Spinal cord (tissue), 10 donors: ENCODE measurements around the gene RNF5. TPM values are rescaled to one million over a fixed set of nuclear protein-coding genes. Genes with fewer than 3 reads are reported as not detected.

ENCODE experiments used
- DNase-seq, 6 donors: peaks; one replicate each; pipeline versions ENCODE4 v3.0.0 to v3.0.0-alpha.2; 2013 to 2015; ENCODE audit warnings: low spot score in 6 of 6, low read depth in 4 of 6
- H3K27ac ChIP-seq: one replicate; pipeline ENCODE4 v1.5.1; 2013; ENCODE audit warnings: low read depth, low read length, control low read depth
- H3K27me3 ChIP-seq: one replicate; pipeline ENCODE4 v1.6.1; 2013; ENCODE audit warnings: low read length; ENCODE audit not compliant: control insufficient read depth, insufficient read depth
- H3K36me3 ChIP-seq: one replicate; pipeline ENCODE4 v1.6.1; 2013; ENCODE audit warnings: low read length; ENCODE audit not compliant: control insufficient read depth, insufficient read depth
- H3K4me1 ChIP-seq: one replicate; pipeline ENCODE4 v1.6.1; 2013; ENCODE audit warnings: low read length; ENCODE audit not compliant: control insufficient read depth, insufficient read depth
- H3K4me3 ChIP-seq: one replicate; pipeline ENCODE4 v1.5.1; 2013; ENCODE audit warnings: low read depth, low read length, control low read depth
- H3K9me3 ChIP-seq: one replicate; pipeline ENCODE4 v1.6.1; 2013; ENCODE audit warnings: low read length; ENCODE audit not compliant: control insufficient read depth, insufficient read depth
- WGBS: methylation state at CpG from one replicate; pipeline ENCODE4 v1.1.5; 2013; ENCODE audit warnings: missing lambda C conversion rate; ENCODE audit not compliant: insufficient coverage; 5-methylcytosine and 5-hydroxymethylcytosine counted together
- long read RNA-seq, 4 donors: transcript quantifications; one replicate each; lab custom pipeline, GENCODE V29; 2026
- polyA plus RNA-seq, 2 donors: library from polyadenylated mRNA; unstranded; fragments of 120-200 nt; gene quantifications; one replicate each; pipeline ENCODE4 v1.2.1, GENCODE V29; 2013; ENCODE audit not compliant: insufficient read length in 2 of 2
- total RNA-seq, 2 donors: library from RNA; depleted of rRNA in 1 of 2; stranded (reverse); fragments of 120-200 nt in 1 of 2; fragments of >200 nt in 1 of 2; gene quantifications; one replicate each; pipeline versions ENCODE4 v1.2.3 to v1.2.4, GENCODE V29; 2013 to 2014
- donor health status: healthy.

The RNF5 gene
- total RNA-seq, result 10 to 100 TPM; 56.6 to 70.6 TPM
- polyA plus RNA-seq, result 10 to 100 TPM; 95.7 to 98.7 TPM
- long read RNA-seq, donor 1, transcript RNF5-203 (6 exons, 1,168 nt), result major isoform, 58 of 118 reads
- long read RNA-seq, donor 1, partial matches to known transcripts, result 41 of 118 reads
- long read RNA-seq, donor 1, other reads (novel, unspliced or antisense), result 19 of 118 reads
- long read RNA-seq, donor 2, transcript RNF5-203 (6 exons, 1,168 nt), result major isoform, 20 of 28 reads
- long read RNA-seq, donor 2, partial matches to known transcripts, result 8 of 28 reads
- long read RNA-seq, donor 2, other reads (novel, unspliced or antisense), result 0 of 28 reads
- long read RNA-seq, donor 3, transcript RNF5-203 (6 exons, 1,168 nt), result major isoform, 30 of 41 reads
- long read RNA-seq, donor 3, partial matches to known transcripts, result 11 of 41 reads
- long read RNA-seq, donor 3, other reads (novel, unspliced or antisense), result 0 of 41 reads
- long read RNA-seq, donor 4, transcript RNF5-203 (6 exons, 1,168 nt), result major isoform, 72 of 165 reads
- long read RNA-seq, donor 4, partial matches to known transcripts, result 74 of 165 reads
- long read RNA-seq, donor 4, other reads (novel, unspliced or antisense), result 19 of 165 reads

DNA sequence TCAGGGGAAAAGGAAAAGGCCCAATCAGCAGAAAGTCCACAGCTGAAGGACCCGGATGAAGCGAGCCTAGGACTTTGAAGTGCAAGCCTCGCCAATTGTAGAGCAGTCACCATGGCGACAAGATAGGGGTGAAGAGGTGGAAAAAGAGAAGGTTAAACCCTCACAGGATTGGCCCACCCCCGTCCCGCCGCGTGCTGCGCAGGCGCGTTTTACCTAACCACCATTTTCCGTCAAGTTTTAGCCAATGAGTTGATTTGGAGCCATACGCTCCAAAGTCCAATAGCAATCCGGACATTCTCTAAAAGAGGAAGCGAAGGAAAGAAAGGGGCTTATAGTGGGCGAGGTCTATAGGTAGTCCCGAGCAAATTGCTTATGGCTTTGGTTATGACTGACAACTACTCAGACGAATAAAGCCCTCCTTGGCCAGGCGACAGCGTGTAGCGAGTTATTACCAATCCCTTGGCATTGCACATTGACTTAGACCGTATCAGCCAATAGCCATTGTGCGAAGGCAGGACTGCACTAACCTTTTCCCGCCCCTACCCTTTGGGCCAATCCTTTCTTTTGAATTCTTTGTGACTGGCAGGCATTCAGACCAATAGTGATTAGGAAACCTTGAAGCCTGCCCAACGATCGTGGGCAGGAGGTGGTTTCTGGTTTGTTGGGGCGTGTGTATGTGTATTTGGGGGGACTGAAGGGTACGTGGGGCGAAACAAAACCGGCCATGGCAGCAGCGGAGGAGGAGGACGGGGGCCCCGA is at the start of gene RNF5:
TSS of gene RNF5 (plus strand) at position 618 of the 759 bp plus-strand sequence. CDS start at position 725, 107 bp downstream.
- WGBS, result 1% methylated on average over 20 of the region's 33 CpGs
- H3K4me1 ChIP-seq, result peaks cover 27% of the 10 kb centered on the region

DNA sequence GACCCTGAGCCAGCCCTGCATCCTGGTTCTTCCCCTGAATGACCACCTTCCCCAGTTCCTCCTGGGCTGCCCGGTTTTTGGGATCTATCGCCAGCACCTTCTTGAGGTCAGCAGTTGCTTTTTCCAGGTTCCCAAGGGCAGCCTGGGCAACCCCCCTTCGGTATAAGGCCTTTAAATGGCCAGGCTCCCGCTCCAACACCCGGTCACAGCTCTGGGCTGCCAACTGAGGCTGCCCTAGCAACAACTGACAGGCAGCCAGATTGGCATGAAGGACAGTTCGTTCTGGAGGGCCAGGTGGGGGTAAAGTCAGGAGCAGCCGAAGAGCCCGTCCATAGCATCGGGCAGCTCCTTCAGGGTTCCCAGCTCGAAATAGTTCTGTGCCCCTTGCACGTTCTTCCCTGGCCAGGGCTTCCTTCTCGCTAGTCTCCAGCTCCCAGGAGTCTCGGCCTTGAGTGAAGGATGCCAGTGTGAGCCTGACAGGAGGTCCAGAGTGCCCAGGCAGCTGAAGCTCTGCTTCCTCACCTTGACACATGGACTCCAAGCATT is 49.4 kb upstream of the RNF5 start:
- 85% methylated on average over 13 of the region's 13 CpGs for WGBS
- Histone ChIP-seq H3K4me3 (peak overlapping the region; percentile 99), H3K36me3 (peaks cover 23% of the 10 kb centered on the region), H3K9me3 (no peaks in the 10 kb centered on the region), H3K4me1 (peaks cover 31% of the 10 kb centered on the region), H3K27ac (peak overlapping the region; percentile 99), H3K27me3 (no peaks in the 10 kb centered on the region)
- no peak for DNase-seq

More for the DNA sequence above, at the start of gene RNF5:
- Histone ChIP-seq H3K4me3 (peak within 1 kb of the TSS; percentile 98), H3K36me3 (peaks cover 27% of the 10 kb centered on the region), H3K27ac (peak within 1 kb of the TSS; percentile 100), H3K27me3 (no peaks in the 10 kb centered on the region), H3K9me3 (no peaks in the 10 kb centered on the region)
- peak; percentile 99 to 100 (median 100) for DNase-seq

GRCh38 chr6:32129297-32130088 is 48.7 kb upstream of the RNF5 start:
- peak overlapping the region; percentile 88 for H3K27ac ChIP-seq
- DNase-seq, result peak in 1 of 6 donors; percentile 83
- 40% methylated on average over 22 of the region's 22 CpGs for WGBS
- peak overlapping the region; percentile 78 for H3K4me3 ChIP-seq
- no peaks in the 10 kb centered on the region for H3K27me3 ChIP-seq
- H3K9me3 ChIP-seq, result no peaks in the 10 kb centered on the region
- H3K4me1 ChIP-seq, result peaks cover 31% of the 10 kb centered on the region
- H3K36me3 ChIP-seq, result peaks cover 17% of the 10 kb centered on the region

- DNase-seq, result no peak
- 86% methylated on average over 4 of the region's 14 CpGs for WGBS
- no peak overlapping the region for H3K4me3 ChIP-seq
- H3K27ac ChIP-seq, result no peak overlapping the region
- peaks cover 2% of the 10 kb centered on the region for H3K36me3 ChIP-seq
- no peaks in the 10 kb centered on the region for H3K27me3 ChIP-seq
- H3K4me1 ChIP-seq, result peaks cover 31% of the 10 kb centered on the region
- no peaks in the 10 kb centered on the region for H3K9me3 ChIP-seq
Measured at GRCh38 chr6:32131439-32131948, 46.7 kb upstream of the RNF5 start.

GRCh38 chr6:32132110-32132509 is 46.1 kb upstream of the RNF5 start:
- Histone ChIP-seq H3K27ac (no peak overlapping the region), H3K4me1 (peaks cover 27% of the 10 kb centered on the region), H3K27me3 (no peaks in the 10 kb centered on the region), H3K9me3 (no peaks in the 10 kb centered on the region), H3K4me3 (no peak overlapping the region), H3K36me3 (no peaks in the 10 kb centered on the region)
- no peak for DNase-seq

DNA sequence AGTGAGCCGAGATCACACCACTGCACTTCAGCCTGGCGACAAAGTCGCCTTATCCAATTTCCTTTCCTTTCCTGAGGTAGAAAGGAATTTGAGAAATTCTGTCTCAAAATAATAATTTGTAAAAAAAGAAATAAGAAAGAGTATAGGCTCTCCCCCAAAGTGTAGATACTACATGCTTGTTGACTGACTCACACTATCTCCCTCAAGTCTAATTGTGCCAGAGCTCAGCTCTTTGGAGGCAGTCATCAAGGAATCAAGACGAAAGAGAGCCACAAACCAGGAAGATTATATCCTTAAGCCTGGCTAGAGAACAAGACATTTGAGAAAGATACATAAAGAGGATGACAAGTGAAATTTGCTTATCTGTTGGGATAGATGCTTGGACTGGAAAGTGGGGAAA is 44.4 kb upstream of the RNF5 start:
- no peak for DNase-seq
- no peaks in the 10 kb centered on the region for H3K36me3 ChIP-seq
- H3K27me3 ChIP-seq, result no peaks in the 10 kb centered on the region
- no peak overlapping the region for H3K4me3 ChIP-seq
- H3K4me1 ChIP-seq, result peaks cover 16% of the 10 kb centered on the region
- H3K9me3 ChIP-seq, result no peaks in the 10 kb centered on the region
- no peak overlapping the region for H3K27ac ChIP-seq
- no CpG with 5 or more reads among the region's 4 CpGs for WGBS

- Histone ChIP-seq H3K27ac (no peak overlapping the region), H3K27me3 (no peaks in the 10 kb centered on the region), H3K4me3 (no peak overlapping the region), H3K9me3 (no peaks in the 10 kb centered on the region), H3K36me3 (no peaks in the 10 kb centered on the region), H3K4me1 (no peaks in the 10 kb centered on the region)
- no peak for DNase-seq
Measured at GRCh38 chr6:32137454-32137853, 40.8 kb upstream of the RNF5 start.

DNA sequence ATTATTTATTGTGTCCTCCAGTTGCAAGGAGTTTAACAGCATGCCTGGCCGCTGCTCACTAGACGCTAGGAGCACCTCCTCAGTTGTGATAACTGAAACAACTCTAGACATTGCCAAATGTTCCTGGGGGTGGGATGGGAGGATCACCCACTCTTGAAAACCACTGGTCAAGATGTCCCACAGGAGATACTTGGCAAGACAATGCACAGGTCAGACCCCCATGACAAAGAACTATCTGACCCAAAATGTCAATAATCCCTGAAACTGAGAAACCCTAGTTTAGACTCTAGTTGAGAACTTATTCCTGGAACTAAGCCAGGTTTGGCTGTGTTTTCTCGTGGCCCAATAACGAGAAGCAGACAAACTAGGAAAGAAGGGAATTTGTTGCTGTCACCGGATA is 38.6 kb upstream of the RNF5 start:
- DNase-seq, result no peak
- Histone ChIP-seq H3K9me3 (no peaks in the 10 kb centered on the region), H3K36me3 (no peaks in the 10 kb centered on the region), H3K4me1 (no peaks in the 10 kb centered on the region), H3K27ac (no peak overlapping the region), H3K4me3 (no peak overlapping the region), H3K27me3 (no peaks in the 10 kb centered on the region)
- 38% methylated on average over 2 of the region's 5 CpGs for WGBS
